Keratinocyte (primary cell): Measurements from ENCODE around the gene TMEM132A.

Experiments used
- CTCF ChIP-seq, 3 experiments: IDR thresholded peaks in 1 of 3; conservative IDR thresholded peaks in 1 of 3; optimal IDR thresholded peaks in 1 of 3; 2 replicates in 2 of 3; 3 replicates in 1 of 3; pipeline versions ENCODE3 to v1.5.1; 2011; ENCODE audit warnings: low read length in 3 of 3, mild to moderate bottlenecking in 3 of 3, moderate library complexity in 2 of 3, control low read depth in 1 of 3, inconsistent platforms in 1 of 3; ENCODE audit not compliant: insufficient read depth in 2 of 3; ENCODE audit errors: extremely low read depth in 1 of 3
- EZH2 ChIP-seq: IDR thresholded peaks from one replicate; pipeline ENCODE4 v1.6.1; 2012; ENCODE audit warnings: inconsistent platforms, mild to moderate bottlenecking, low read length, moderate library complexity

- TF ChIP-seq CTCF (optimal IDR thresholded peaks at IDR 0.05 in 1 of 3, IDR thresholded peaks at IDR 0.05 in 1 of 3, conservative IDR thresholded peaks at IDR 0.05 in 1 of 3; ENCODE audit: extremely low read depth in 1 of 3, insufficient read depth in 2 of 3, low read length in 3 of 3) (no peak), EZH2 (no peak)
Observed at GRCh38 chr11:60982184-60982583, 57.9 kb downstream of the TMEM132A start.
